Prostate gland (tissue), 2 donors: Measurements from ENCODE around the gene NKG7.

Experiments
- POLR2A ChIP-seq: fragments of 450-650 bp; IDR thresholded peaks from one replicate; pipeline ENCODE4 v1.6.1; 2016; ENCODE audit warnings: antibody characterized with exemption, mild to moderate bottlenecking
- POLR2AphosphoS5 ChIP-seq: sonication (generic); formaldehyde crosslinking; IDR thresholded peaks from one replicate; pipeline ENCODE4 v1.6.1; 2017; ENCODE audit warnings: antibody characterized with exemption
- TF ChIP-seq, protein P1 (sequence below), 4 experiments: fragments of 200-600 bp in 2 of 4; fragments of 450-650 bp in 2 of 4; sonication (generic) in 2 of 4; IDR thresholded peaks; 1 replicate in 3 of 4; 2 replicates in 1 of 4; pipeline ENCODE4 v1.5.1; 2016 to 2019; ENCODE audit warnings: antibody characterized with exemption in 4 of 4, mild to moderate bottlenecking in 2 of 4, moderate library complexity in 2 of 4

- TF ChIP-seq, protein P1, sequence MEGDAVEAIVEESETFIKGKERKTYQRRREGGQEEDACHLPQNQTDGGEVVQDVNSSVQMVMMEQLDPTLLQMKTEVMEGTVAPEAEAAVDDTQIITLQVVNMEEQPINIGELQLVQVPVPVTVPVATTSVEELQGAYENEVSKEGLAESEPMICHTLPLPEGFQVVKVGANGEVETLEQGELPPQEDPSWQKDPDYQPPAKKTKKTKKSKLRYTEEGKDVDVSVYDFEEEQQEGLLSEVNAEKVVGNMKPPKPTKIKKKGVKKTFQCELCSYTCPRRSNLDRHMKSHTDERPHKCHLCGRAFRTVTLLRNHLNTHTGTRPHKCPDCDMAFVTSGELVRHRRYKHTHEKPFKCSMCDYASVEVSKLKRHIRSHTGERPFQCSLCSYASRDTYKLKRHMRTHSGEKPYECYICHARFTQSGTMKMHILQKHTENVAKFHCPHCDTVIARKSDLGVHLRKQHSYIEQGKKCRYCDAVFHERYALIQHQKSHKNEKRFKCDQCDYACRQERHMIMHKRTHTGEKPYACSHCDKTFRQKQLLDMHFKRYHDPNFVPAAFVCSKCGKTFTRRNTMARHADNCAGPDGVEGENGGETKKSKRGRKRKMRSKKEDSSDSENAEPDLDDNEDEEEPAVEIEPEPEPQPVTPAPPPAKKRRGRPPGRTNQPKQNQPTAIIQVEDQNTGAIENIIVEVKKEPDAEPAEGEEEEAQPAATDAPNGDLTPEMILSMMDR (IDR thresholded peaks at IDR 0.05): no peak
- TF ChIP-seq POLR2A (no peak), POLR2AphosphoS5 (no peak)
Measured at GRCh38 chr19:51339313-51339686, 33.2 kb downstream of the NKG7 start.
